Measurements from ENCODE around the gene HPS5. TPM values are rescaled to one million over a fixed set of nuclear protein-coding genes. Genes with fewer than 3 reads are reported as not detected.

The HPS5 gene
- total and polyA plus RNA-seq, 2 of the 4 experiments (the other 2 are of a cell fraction) = 7.9 to 28.3 TPM

- Histone ChIP-seq H3K79me1 (ENCODE audit: low read depth in 1 of 2, low read length in 2 of 2) (peaks cover 15 to 47% of the 10 kb centered on the region in 2 experiments), H2AK9ac (replicated peaks; ENCODE audit: low read depth, low read length, poor library complexity) (peak overlapping the region; percentile 90), H3K23ac (ENCODE audit: low read depth, low read length) (peak overlapping the region; percentile 70), H3K4me3 (ENCODE audit: insufficient read depth, low read depth, low read length) (peak overlapping the region; percentile 77), H2BK20ac (ENCODE audit: low read depth, low read length) (no peak overlapping the region), H3K4me2 (ENCODE audit: low read depth, low read length) (peak overlapping the region; percentile 90), H3K4me1 (ENCODE audit: control insufficient read depth, insufficient read depth, low read length) (peaks cover 4% of the 10 kb centered on the region), H4K5ac (ENCODE audit: low read depth, low read length) (no peak overlapping the region), H4K8ac (ENCODE audit: low read depth in 2 of 2, low read length in 2 of 2) (peak overlapping the region; percentile 23 to 45), H3K18ac (ENCODE audit: low read depth, low read length) (no peak overlapping the region), H2BK5ac (ENCODE audit: low read depth, low read length, poor library complexity, severe bottlenecking) (peak overlapping the region; percentile 41), H3K56ac (ENCODE audit: extremely low read depth, insufficient read depth, low read length) (peak overlapping the region; percentile 80), H3K4ac (ENCODE audit: low read depth, low read length) (peak overlapping the region; percentile 50; the same call in 1 of the 2 replicates), H2BK120ac (ENCODE audit: low read depth, low read length) (no peak overlapping the region; the same call in 1 of the 2 replicates), H3K9ac (ENCODE audit: low read depth, low read length) (peak overlapping the region; percentile 86), H3K27ac (ENCODE audit: insufficient read depth, low read length) (peak overlapping the region; percentile 68), H2BK15ac (ENCODE audit: low read depth, low read length) (0 out of 3 replicates have a peak overlapping the region, but pooled peaks have one; percentile 6), H3K36me3 (ENCODE audit: control insufficient read depth, insufficient read depth, low read length) (peaks cover 3% of the 10 kb centered on the region; the same call in 1 of the 2 replicates), H3K9me3 (ENCODE audit: control insufficient read depth, insufficient read depth, low read length) (no peaks in the 10 kb centered on the region), H4K20me1 (ENCODE audit: insufficient read depth, low read length) (no peaks in the 10 kb centered on the region), H3K9me1 (ENCODE audit: insufficient read depth, low read length) (0 out of 2 replicates have a peak, but pooled peaks cover 4% of the 10 kb centered on the region), H3K27me3 (ENCODE audit: control insufficient read depth, insufficient read depth, low read length) (no peaks in the 10 kb centered on the region), H2AFZ (replicated peaks; ENCODE audit: low read length, poor library complexity) (peak overlapping the region; percentile 99), H2AK5ac (ENCODE audit: low read depth, low read length) (no peak overlapping the region), H4K91ac (ENCODE audit: insufficient read depth, low read depth, low read length) (0 out of 2 replicates have a peak overlapping the region, but pooled peaks have one; percentile 35), H3K14ac (replicated peaks; ENCODE audit: low read depth, low read length) (peak overlapping the region; percentile 70)
- dilution Hi-C loops (cut with HindIII; ENCODE audit: low sequenced_read_pairs, unreplicated experiment) (no loop called here), intact Hi-C loops (cut with micrococcal nuclease) (loop anchor here (10.0 kb wide), 1 partner anchor 587 kb away; the partner anchor contains the start of gene KCNC1), in situ Hi-C loops (cut with MboI; ENCODE audit: low sequenced_read_pairs) (no loop called here)
- whole genome bisulfite sequencing, 2 experiments (ENCODE audit: extremely low coverage in 2 of 2, insufficient read length in 1 of 2) = no CpG with 5 or more reads among the region's 4 CpGs
- DNase-seq (no peak), ATAC-seq (ENCODE audit: low read depth) (peak; percentile 5)
- BruUV-seq (replicated peaks) = TSS peak; percentile 51
- ChIA-PET CTCF (interaction anchor here (0.5 to 0.6 kb wide), 2 partner anchors 9 to 83 kb away, joined by 3 to 4 read pairs; no protein-coding TSS in a partner anchor), POLR2A (ENCODE audit: unreplicated experiment) (interaction anchor here (0.5 to 1.7 kb wide), 3 partner anchors 9 to 73 kb away, joined by 4 to 5 read pairs (median 5); partner anchors contain the start of gene LDHA)
- no peak for TF ChIP-seq USF2 (IDR thresholded peaks at IDR 0.05; ENCODE audit: low read depth, low read length)
- no peak for TF ChIP-seq CHD1 (IDR thresholded peaks at IDR 0.05; ENCODE audit: low read depth, low read length)
- TF ChIP-seq CEBPB (IDR thresholded peaks at IDR 0.05; ENCODE audit: low read depth, low read length) = no peak
- no peak for TF ChIP-seq BHLHE40 (IDR thresholded peaks at IDR 0.05; ENCODE audit: low read depth, low read length)
- no peak for TF ChIP-seq CTCF (conservative IDR thresholded peaks at IDR 0.05; ENCODE audit: low read depth, low read length)
- no peak for TF ChIP-seq RFX5 (IDR thresholded peaks at IDR 0.05; ENCODE audit: low read depth, low read length)
- TF ChIP-seq FOS (IDR thresholded peaks at IDR 0.05; ENCODE audit: low read depth, low read length) = no peak
- TF ChIP-seq MAZ (IDR thresholded peaks at IDR 0.05; ENCODE audit: borderline replicate concordance, low read depth, low read length) = no peak
- TF ChIP-seq MXI1 (IDR thresholded peaks at IDR 0.05; ENCODE audit: borderline replicate concordance, low read depth, low read length) = no peak
- TF ChIP-seq SMC3 (IDR thresholded peaks at IDR 0.05; ENCODE audit: low read depth, low read length) = no peak
- no peak for TF ChIP-seq RAD21 (IDR thresholded peaks at IDR 0.05; ENCODE audit: low read length)
- TF ChIP-seq POLR2A (IDR thresholded peaks at IDR 0.05; ENCODE audit: low read depth, low read length) = no peak
Measured at GRCh38 chr11:18321578-18321968, 367 bp downstream of the HPS5 start.
